ENCODE results near the gene RGS3.

Gene RGS3

DNA sequence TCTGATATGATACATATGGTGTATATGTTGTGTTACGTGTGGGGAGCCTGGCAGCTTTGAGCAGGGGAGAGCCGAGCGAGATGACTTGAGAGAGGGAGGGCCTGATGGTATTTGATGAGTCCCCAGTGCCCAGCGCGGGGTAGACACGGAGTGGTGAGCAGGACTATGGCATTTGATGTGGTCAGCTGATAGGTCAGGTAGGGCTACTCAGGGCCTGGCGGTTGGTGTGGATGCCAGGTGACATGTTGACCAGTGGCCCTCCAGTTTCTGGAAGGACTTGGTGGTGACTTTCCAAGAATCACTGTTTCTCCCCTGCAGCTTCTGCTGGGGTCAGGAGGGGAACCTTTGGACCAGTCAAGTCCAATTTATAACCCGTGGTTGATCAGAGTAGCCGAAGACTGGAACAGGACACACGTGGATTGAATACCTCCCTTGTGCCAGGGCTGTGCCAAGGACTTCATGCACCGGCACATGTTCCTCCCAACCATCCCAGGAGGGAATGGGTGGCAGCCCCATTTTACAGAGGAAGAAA lies 148.8 kb downstream of the RGS3 start:
- H3K27ac ChIP-seq: no peak overlapping the region
- no peak for TF ChIP-seq ZFX (IDR thresholded peaks at IDR 0.05)
- TF ChIP-seq, protein P1, sequence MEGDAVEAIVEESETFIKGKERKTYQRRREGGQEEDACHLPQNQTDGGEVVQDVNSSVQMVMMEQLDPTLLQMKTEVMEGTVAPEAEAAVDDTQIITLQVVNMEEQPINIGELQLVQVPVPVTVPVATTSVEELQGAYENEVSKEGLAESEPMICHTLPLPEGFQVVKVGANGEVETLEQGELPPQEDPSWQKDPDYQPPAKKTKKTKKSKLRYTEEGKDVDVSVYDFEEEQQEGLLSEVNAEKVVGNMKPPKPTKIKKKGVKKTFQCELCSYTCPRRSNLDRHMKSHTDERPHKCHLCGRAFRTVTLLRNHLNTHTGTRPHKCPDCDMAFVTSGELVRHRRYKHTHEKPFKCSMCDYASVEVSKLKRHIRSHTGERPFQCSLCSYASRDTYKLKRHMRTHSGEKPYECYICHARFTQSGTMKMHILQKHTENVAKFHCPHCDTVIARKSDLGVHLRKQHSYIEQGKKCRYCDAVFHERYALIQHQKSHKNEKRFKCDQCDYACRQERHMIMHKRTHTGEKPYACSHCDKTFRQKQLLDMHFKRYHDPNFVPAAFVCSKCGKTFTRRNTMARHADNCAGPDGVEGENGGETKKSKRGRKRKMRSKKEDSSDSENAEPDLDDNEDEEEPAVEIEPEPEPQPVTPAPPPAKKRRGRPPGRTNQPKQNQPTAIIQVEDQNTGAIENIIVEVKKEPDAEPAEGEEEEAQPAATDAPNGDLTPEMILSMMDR (conservative IDR thresholded peaks at IDR 0.05): no peak

- TF ChIP-seq, protein P1 (conservative IDR thresholded peaks at IDR 0.05): no peak
- TF ChIP-seq ZFX (IDR thresholded peaks at IDR 0.05): no peak
- H3K27ac ChIP-seq: no peak overlapping the region
These were observed 149.3 kb downstream of the RGS3 start for GRCh38 chr9:113612828-113613227.

DNA sequence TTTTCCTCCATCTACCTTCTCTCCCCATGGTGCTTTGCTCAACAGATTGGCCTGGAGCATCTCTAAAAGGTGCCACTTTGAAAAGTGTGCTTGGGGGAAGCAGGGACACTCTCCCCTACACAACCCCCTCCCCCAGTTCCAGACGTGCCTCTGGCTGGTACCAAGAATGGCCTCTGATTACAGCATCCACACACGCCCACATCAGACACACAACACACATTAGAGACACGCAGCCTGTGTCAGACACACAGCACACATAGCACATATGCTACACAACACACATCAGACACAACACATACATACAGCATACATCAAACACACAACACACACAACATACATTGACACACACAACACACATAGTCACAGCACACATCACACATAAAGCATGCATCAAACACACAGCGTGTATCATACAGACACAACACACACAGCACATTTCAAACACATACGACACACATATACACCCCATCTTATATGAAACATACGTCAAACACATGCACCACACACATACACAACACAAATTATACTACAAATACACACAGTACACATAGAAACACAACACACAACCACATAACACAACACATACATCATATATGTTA lies 150.4 kb downstream of the RGS3 start:
- no peak overlapping the region for H3K27ac ChIP-seq
- TF ChIP-seq, protein P1 (conservative IDR thresholded peaks at IDR 0.05): no peak
- TF ChIP-seq ZFX (IDR thresholded peaks at IDR 0.05): no peak

DNA sequence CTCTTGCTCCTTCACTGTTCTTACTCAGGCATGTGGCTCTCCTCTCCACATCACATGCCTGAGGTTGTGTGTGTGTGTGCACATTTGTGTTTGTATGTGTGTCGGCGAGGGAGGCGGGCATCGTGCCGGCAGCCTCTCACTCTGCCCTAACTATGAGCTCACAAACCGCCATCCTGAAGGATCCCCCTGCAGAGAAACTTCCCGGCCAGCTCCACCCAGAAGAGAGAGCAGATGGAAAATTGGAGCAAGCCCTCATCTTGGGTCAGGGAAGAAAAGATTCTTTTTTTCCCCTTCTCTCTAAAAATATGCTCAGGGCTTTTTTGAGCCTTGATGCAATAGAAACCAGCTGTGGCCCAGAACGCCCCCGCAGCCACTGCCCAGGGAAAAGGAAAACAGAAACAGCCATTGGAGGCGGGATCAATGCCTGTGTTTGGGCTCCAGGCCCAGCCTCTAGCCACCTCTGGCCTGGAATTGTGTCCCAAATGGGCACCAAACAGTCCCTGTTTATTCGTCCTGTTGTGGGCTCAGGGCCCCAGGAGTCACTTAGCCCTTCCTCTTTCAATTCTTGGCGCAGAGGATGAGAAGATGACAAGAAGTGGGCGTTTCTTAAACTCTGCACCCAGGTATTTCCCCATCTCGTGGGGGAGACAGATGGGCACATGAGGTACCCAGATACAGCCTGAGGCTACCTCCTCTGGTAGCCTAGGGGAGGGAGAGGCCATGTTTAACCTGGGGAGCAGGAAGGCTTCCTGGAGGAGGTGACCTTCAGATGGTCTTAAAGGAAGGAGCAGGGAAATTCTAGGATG lies 151.5 kb downstream of the RGS3 start:
- TF ChIP-seq ZFX (IDR thresholded peaks at IDR 0.05): no peak
- TF ChIP-seq, protein P1 (conservative IDR thresholded peaks at IDR 0.05): no peak
- H3K27ac ChIP-seq: no peak overlapping the region

DNA sequence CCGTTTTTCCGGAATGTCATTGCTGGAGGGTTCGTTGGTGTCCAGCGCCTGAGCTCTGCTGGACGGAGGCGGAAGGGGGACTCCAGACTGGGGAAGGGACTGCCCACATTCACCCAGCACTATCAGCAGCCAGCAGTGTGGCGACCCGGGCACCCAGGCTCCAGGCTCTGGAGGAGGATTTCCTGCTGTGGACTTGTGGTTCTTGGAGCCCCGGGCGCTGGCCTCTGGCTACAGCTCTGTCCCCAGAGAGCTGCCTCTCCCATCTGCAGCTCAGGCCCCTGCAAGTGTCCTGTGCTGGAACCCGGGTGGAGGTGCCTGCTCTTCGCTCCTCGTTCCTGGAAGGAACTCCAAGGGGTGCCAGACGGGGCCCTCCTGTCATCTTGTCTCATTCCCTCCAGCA lies 152.6 kb downstream of the RGS3 start:
- no peak for TF ChIP-seq ZFX (IDR thresholded peaks at IDR 0.05)
- TF ChIP-seq, protein P1 (conservative IDR thresholded peaks at IDR 0.05): no peak
- no peak overlapping the region for H3K27ac ChIP-seq

GRCh38 chr9:113616621-113617496 lies 153.3 kb downstream of the RGS3 start:
- no peak for TF ChIP-seq ZFX (IDR thresholded peaks at IDR 0.05)
- TF ChIP-seq, protein P1 (conservative IDR thresholded peaks at IDR 0.05): no peak
- H3K27ac ChIP-seq: no peak overlapping the region
